ENCODE data around the gene PBX2. TPM values are rescaled to one million over a fixed set of nuclear protein-coding genes. Genes with fewer than 3 reads are reported as not detected.

The PBX2 gene
- total and polyA plus RNA-seq, 2 experiments from 2014 or later, result 21.6 to 77.5 TPM

DNA sequence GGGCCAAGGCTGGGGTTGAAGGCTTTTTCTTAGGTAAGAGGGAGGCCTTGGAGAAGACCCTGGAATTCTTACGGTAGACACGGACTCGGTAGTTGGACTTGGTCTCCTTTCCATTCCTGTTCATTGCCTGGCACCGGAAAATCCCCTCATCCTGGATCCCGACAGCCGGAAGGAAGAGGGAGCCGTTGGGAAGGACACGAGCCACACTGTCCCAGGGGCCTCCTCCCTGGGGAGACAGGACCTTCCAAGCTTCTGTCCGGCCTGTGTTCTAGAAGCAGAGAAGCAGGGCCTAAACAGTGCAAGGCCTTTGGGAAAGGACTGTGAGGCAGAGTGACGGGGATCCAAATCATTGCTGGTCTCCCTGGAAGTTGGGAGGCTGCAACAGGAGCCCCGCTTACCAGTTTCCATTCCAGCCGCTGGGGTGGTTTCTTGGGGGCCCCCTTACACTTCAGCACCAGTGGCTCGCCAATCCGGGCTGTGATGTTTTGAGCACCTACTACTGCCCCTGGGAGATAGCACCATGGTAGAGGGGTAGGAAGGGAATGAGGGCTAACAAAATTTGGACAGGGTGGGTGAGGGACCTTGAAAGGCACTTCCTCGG is 6.4 kb downstream of the PBX2 start:
- Histone ChIP-seq H2AFZ (no peak overlapping the region), H3K4me2 (no peak overlapping the region), H3K9me2 (replicated peaks; ENCODE audit: insufficient read depth) (no peaks in the 10 kb centered on the region), H3K27me3 (no peaks in the 10 kb centered on the region), H3K79me2 (peaks cover 33% of the 10 kb centered on the region), H3K9me3 (ENCODE audit: low read depth) (no peaks in the 10 kb centered on the region), H3K36me3 (replicated peaks; ENCODE audit: insufficient read depth, low read depth) (no peaks in the 10 kb centered on the region), H3K27ac (no peak overlapping the region), H3K4me1 (ENCODE audit: insufficient read depth) (peaks cover 24% of the 10 kb centered on the region), H4K20me1 (ENCODE audit: insufficient read depth, poor library complexity, severe bottlenecking) (no peaks in the 10 kb centered on the region), H3K4me3 (no peak overlapping the region)
- TF ChIP-seq EZH2phosphoT487 (IDR thresholded peaks at IDR 0.05; ENCODE audit: low read depth, severe bottlenecking, unreplicated experiment), result no peak
- TF ChIP-seq EZH2 (IDR thresholded peaks at IDR 0.05; ENCODE audit: borderline replicate concordance), result no peak
- TF ChIP-seq, protein P1, sequence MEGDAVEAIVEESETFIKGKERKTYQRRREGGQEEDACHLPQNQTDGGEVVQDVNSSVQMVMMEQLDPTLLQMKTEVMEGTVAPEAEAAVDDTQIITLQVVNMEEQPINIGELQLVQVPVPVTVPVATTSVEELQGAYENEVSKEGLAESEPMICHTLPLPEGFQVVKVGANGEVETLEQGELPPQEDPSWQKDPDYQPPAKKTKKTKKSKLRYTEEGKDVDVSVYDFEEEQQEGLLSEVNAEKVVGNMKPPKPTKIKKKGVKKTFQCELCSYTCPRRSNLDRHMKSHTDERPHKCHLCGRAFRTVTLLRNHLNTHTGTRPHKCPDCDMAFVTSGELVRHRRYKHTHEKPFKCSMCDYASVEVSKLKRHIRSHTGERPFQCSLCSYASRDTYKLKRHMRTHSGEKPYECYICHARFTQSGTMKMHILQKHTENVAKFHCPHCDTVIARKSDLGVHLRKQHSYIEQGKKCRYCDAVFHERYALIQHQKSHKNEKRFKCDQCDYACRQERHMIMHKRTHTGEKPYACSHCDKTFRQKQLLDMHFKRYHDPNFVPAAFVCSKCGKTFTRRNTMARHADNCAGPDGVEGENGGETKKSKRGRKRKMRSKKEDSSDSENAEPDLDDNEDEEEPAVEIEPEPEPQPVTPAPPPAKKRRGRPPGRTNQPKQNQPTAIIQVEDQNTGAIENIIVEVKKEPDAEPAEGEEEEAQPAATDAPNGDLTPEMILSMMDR (IDR thresholded peaks at IDR 0.05; ENCODE audit: poor library complexity), result no peak
- no peak for DNase-seq (ENCODE audit: low spot score)
- WGBS (ENCODE audit: low lambda C conversion rate, missing lambda C conversion rate), result 87% methylated on average over 15 of the region's 15 CpGs

DNA sequence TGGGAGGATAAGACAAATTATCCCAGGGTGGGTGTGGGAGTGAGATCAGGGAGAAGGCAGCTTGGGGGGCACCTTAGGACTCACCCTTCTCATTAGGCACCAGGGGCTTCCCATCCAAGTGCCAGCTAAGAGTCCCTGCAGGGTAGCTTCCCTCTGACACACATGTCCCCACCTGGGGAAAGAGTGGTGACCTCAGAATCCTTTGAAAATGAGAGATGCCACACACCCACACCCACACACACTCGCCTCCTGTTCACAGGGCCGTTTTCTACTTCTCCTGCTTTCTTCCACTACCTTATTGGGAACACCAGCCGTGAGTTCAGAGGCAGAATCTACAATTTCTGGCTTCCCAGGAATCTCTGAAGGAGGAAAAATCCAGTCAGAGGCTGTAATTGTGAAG is 7.0 kb downstream of the PBX2 start:
- 97% methylated on average over 3 of the region's 3 CpGs for WGBS (ENCODE audit: low lambda C conversion rate, missing lambda C conversion rate)
- no peaks in the 10 kb centered on the region for H3K36me3 ChIP-seq (replicated peaks; ENCODE audit: insufficient read depth, low read depth)
- TF ChIP-seq EZH2phosphoT487 (IDR thresholded peaks at IDR 0.05; ENCODE audit: low read depth, severe bottlenecking, unreplicated experiment), result no peak
- TF ChIP-seq, protein P1 (IDR thresholded peaks at IDR 0.05; ENCODE audit: poor library complexity), result no peak

DNA sequence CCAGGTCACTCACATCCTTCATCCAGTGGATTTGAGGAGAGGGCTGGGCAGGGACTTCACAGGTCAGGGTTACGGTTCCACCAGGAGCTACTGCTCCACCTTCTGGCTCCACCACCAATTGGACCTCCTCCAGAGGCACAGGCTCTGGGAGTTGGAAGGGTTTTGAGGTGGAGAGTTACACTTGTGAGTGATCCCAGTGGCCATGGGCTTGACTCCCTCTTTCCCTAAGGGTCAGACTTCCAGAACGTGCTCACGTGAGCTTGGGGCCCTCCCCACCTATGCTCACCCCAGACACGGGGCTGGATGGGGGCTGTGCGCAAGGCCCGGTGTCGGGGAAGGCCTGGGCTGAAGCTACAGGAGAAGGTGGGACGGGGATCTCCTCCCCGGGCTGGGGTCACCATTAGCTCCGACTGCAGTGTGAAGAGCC is 7.4 kb downstream of the PBX2 start:
- Histone ChIP-seq H2AFZ (no peak overlapping the region), H3K27me3 (no peaks in the 10 kb centered on the region), H3K36me3 (replicated peaks; ENCODE audit: insufficient read depth, low read depth) (no peaks in the 10 kb centered on the region), H3K27ac (no peak overlapping the region), H3K4me1 (ENCODE audit: insufficient read depth) (peaks cover 24% of the 10 kb centered on the region), H3K79me2 (peaks cover 23% of the 10 kb centered on the region), H4K20me1 (ENCODE audit: insufficient read depth, poor library complexity, severe bottlenecking) (no peaks in the 10 kb centered on the region), H3K4me2 (no peak overlapping the region), H3K9me3 (ENCODE audit: low read depth) (no peaks in the 10 kb centered on the region), H3K4me3 (no peak overlapping the region), H3K9me2 (replicated peaks; ENCODE audit: insufficient read depth) (no peaks in the 10 kb centered on the region)
- TF ChIP-seq, protein P1 (IDR thresholded peaks at IDR 0.05; ENCODE audit: poor library complexity), result no peak
- TF ChIP-seq EZH2phosphoT487 (IDR thresholded peaks at IDR 0.05; ENCODE audit: low read depth, severe bottlenecking, unreplicated experiment), result no peak
- TF ChIP-seq EZH2 (IDR thresholded peaks at IDR 0.05; ENCODE audit: borderline replicate concordance), result no peak
- no peak for DNase-seq (ENCODE audit: low spot score)
- 95% methylated on average over 10 of the region's 10 CpGs for WGBS (ENCODE audit: low lambda C conversion rate, missing lambda C conversion rate)

More for the DNA sequence above, 7.0 kb downstream of the PBX2 start:
- Histone ChIP-seq H2AFZ (no peak overlapping the region), H4K20me1 (ENCODE audit: insufficient read depth, poor library complexity, severe bottlenecking) (no peaks in the 10 kb centered on the region), H3K9me2 (replicated peaks; ENCODE audit: insufficient read depth) (no peaks in the 10 kb centered on the region), H3K4me1 (ENCODE audit: insufficient read depth) (peaks cover 24% of the 10 kb centered on the region), H3K9me3 (ENCODE audit: low read depth) (no peaks in the 10 kb centered on the region), H3K79me2 (peaks cover 28% of the 10 kb centered on the region), H3K27me3 (no peaks in the 10 kb centered on the region), H3K27ac (no peak overlapping the region), H3K4me2 (no peak overlapping the region), H3K4me3 (no peak overlapping the region)
- no peak for DNase-seq (ENCODE audit: low spot score)

Measured in hepatocyte (in vitro differentiated cells).